Astrocyte of the hippocampus (primary cell): Measurements from ENCODE around the gene DPEP2.
A peak's percentile ranks its signal among the peaks of the same experiment; 100 is the strongest.
"Not testable (repeated sequence)": the region's sequence is repeated elsewhere in the genome, so short reads cannot be mapped to it uniquely, and the experiment has no call there.

Experiments used
- DNase-seq: peaks from one replicate; pipeline ENCODE4 v3.0.0; 2011; ENCODE audit warnings: low read depth, low spot score

The DPEP2 gene

DNA sequence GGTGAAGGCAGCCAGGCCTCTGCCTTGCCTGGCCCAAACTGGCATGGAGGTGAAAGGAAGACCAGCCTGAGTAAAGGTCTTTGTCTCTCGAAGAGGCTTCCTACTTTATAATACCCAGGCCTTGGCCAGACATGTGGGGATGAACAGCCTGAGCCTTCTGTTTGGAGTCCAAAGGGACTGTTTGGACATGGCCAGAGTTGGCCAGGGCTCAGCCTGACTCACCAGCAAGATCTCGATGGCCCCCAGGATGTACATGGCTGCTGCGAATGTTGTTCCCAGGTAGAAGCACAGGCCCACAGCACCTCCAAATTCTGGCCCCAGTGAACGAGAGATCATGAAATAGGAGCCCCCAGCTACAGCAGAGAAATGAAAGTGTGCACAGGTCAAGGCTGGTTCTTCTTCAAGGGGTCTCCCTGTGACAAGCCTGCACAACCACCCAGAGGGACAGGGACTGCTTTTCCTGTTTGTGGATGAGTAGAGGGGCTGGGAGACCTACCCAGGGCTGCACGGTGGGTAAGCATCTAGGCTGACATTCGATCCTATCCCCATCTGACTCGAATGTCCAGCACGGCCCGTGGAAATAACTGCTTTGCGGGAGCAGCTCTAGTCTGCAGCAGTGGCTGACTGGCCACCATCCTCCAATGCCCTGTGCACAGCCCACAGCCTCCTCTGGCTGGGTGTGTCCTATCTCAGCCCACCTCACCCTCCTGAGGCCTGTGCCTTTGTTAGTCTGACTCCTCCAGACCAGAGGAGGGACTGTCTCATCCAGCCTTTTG, 44.7 kb downstream of the DPEP2 start:
- DNase-seq: no peak

DNA sequence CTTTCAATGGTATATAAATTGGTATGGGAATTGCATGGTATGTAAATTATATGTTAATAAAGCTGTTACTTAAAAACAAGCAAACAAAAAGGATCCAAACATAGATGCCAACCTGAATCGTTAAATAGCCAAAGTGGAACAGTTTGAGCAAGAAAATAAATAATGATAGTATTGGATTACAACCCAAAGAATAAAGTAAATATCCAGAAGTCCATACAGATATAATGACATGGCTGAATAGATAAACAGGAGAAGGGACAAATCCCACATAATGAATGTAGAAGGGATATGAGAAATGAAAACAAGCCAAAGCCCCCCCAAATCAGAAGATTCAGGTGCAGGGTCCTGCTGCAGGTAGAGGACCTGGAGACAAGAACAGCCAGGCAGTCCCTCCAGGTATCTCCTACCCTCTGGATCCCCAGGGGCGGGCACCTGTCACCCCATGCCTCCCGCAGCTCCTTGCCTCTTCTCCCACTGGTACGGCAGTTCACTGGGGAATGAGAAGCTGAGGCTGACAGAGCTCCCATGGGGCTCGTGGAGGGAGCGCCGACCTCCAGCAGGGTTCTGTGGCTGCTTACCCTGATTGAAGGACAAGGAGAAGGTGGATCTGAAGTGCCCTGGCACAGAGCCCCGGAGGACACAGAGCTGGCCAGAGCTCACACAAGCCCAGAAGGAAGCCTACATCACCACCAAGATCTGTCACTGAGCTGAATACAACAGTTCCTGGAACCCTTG, 45.5 kb downstream of the DPEP2 start:
- no peak for DNase-seq

DNA sequence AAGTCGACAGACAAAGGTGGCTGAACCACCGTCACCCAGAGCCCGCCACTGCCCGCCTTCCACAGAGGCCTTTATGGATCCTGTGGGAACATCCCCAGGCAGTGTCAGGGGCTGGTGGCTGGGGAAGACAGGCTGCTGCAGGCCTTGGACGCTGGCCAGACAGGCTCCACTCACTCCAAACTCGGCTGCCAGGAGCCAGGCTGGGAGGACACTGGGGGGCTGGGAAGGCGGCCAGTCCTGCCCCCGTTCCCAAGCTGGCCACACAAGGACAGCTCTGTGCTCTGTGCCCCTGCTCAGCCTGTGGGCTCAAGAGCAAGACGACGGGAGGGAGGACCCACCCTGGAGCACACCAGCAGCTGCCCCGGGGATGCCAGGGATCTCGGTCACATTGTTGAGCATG, 47.8 kb downstream of the DPEP2 start:
- peak; percentile 39 for DNase-seq

DNA sequence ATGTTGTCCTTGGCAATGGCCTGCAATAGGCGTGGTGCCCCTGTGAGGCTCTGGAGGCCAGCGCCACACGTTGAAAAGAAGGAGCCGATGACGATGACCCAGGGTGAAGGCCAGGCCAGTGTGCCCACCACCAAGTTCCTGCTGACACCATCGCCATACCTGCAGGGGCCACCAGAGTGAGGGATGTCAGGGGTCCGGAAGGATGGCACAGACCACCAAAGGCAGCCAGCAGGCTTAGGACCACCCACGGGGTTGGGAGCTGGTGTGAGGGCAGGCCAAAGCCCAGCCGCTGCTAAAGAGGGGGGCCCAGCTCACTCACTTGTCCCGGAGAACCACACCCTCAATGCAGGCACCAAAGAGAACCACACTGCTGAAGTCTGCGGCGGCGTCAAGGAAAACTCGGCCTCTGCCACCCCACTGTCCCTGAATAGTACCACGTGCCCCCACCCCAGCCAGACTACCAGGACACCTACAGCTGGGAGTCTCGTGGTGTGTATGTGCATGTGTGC, 48.9 kb downstream of the DPEP2 start:
- DNase-seq: no peak

DNA sequence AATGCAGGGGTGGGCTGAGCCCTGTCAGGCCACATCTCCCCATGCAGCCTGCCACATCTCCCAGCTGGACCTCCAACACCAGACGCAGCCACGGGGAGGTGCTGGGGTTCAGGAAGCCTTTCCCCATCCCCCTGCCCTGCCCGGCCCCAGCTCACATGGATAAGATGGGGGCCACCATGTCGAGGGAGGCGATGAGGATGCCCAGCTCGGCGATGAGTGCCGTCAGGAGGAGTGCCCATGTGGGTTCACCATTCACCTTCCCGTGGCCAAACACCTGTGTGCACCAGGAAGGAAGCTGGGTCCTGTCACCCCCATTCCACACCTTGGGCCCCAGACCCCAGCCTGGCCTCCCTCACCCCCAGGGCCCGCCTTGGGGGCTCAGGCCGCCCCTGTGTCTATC, 49.6 kb downstream of the DPEP2 start:
- DNase-seq: no peak

DNA sequence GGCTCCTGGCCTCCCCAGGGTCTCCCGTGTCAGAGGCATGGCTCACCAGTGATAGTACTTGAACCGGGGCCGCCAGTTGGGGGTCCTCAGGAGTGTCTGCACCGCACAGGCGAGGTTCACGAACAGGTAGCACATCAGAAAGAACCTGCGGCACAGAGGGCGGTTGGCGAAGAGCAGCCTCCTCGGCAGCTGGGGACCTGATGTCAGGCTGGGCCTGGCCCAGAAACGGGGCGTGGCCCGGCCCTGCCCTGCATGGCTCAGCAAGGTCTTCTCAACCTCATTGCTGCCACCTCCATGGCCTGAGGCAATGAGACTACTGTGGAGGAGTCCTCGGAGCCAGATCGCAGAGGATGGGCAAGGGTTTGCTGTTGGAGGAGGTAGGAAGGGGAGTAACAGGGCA, 51.3 kb downstream of the DPEP2 start:
- no peak for DNase-seq

DNA sequence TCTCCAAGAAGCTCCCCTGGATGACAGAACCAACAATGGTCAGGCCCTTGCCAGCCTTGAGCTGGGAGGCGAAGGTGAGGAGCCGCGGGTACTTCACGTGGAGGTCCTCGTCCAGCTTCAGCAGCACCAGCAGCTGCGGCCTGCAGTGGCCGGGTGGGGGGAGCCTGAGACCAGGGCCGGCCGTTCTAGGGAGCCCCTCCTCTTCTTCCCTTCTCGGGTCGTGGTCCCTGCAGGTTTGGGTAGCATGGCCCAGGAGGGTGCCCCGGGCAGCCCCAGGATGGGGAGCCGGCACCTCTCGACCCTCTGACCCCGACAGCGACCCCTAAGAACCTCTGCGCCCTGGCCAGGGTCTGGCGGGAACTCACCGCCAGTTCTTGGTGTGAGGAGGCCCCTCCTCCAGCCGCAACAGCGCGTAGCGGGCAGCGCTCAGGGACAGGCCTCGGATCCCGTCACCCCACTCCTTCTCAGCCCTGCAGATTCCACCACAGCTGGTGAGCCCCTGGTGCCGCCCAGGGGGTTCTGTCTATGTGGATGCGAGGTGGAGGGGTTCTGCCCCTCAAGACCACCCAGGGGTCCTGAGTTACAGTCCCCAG, 52.2 kb downstream of the DPEP2 start:
- no peak for DNase-seq

DNA sequence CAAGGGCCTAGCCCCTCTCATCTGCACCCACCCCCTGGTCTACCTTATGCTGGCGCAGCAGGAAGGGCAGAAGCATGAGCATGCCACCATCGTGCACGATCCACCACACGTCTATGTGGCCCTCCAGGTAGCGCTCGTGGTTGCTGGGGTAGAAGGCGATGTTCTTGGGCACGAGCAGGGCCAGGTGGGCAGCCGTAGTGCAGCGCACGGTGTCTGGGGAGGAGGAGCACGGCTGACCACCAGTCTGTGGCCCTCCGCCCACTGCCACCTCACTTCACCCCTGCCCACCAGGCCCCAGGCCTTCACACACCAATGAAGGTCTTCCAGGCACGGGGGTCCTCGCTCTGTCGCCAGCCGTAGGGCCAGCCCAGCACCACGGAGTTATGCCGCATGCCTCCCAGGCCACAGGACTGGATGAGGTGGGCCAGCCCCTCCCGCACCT, 53.1 kb downstream of the DPEP2 start:
- DNase-seq: no peak

DNA sequence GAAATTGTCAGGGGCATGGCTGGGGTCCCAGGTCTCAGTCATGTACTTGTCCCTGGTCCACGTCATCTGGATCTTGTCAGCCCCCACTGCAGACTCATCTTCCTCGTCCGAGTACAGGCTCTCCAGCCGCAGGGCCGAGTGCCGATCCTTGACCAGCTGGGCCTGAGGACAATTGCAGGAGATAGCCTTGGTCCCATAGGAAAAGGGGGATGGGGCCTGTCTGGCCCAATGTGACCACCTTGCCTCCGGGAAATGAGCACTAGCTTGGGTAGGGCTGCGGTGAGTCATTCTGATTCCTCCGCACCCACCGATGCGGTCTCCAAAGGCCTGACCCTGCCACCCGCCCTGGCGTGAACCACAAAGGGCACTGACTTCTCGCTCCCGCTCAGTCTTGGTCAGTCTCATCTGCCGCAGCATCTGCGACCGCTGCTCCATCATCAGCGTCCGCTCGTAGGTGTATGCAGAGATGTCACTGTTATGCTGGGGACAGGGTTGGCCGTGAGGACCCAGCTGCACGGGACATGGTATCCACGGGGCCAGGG, 53.8 kb downstream of the DPEP2 start:
- DNase-seq: no peak

DNA sequence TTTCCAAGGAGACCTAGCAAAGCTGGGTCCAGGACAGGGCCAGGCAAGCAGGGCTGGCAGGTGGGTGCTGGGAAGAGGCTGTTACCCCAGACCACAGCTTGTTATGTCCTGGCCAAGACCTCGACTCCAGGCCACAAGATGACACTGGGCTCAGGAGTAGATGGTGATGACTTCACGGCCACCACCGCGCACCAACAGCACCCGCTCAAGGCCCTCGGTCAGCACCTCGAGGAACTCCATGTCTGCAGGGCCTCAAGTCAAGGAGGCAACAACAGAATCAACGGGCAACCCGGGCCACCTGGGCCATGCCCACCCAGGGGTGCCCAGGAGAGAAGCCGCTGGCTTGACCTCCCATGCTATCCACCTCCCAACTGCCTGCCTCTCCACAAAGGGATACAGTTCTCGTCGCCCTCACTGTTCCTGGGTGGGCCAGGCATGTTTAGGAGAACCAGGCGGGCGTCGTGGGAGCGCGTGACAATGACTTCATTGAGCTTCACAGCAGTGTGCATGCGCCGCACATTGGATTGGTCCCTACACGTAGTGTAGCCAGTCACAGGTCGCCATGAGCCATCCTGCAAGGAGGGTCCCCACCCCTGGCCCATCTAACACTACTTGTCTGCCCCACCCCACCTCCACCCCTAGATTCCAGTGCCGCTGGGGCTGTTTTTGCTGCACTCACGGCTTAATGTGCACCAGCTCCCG, 54.4 kb downstream of the DPEP2 start:
- no peak for DNase-seq

DNA sequence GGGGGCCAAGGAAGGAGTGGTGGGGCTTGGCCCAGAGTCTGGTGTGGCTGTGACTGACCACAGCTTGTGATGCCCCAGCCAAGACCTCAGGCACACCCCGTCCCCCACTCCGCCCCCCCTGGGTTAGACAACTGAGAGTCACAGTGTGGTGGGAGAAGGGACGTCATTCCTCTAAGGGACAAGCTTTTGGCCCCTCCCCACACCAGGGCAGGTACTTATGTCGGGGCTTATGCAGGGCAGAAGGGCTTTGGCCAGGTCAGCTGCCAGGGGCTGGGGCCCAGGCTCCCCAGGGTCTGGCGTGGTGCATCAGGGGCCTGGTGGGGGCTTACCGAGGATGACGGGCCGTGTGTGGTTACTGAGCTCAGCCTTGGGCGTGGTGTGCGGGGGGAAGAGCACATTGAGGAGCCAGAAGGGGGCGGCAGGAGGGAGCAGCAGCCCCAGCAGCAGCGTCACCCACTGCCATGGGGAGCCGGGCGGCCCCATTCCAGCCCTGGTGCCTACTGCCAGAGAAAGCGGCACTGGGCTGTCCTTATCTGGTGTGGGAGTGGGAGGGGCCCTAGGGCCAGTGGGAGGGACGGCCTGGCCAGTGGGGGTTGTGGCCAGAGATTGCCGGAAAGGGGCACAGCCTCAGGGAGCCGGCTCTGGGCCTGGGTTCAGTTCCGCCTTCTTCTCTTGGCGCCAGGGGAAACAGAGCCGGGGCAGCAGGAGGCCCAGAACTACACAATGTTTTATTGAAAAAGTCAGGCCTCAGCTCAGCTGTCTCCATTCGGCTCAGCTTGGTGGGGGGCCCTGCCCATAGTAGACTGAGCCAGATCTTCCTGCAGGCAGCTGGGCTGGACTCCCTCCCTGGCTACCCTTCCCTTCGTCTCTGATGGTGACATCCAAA, 55.4 kb downstream of the DPEP2 start, which contains the start of gene LCAT:
Gene LCAT, minus strand, starts transcription at position 502 of the 886 bp plus-strand sequence. Its CDS starts 19 bp downstream, at position 483.
- DNase-seq: peak; percentile 72

DNA sequence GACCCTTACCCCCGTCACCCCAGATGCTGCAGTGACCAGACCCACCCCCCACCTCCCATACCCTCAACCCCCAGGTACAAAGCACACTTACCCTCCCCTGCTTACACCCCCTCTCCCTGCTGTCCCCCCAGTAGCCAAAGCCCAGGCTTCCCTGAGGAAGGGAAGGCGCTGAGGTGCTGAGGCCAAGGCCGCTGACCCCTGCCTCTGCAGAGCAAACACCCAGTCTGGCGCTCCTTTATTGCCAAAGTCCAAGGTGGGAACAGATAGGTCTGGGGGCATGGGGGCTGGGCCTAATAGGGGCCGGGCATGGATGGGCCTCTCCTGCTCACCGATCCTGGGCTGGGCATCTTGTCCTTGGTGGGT, 56.0 kb downstream of the DPEP2 start:
- no peak for DNase-seq

DNA sequence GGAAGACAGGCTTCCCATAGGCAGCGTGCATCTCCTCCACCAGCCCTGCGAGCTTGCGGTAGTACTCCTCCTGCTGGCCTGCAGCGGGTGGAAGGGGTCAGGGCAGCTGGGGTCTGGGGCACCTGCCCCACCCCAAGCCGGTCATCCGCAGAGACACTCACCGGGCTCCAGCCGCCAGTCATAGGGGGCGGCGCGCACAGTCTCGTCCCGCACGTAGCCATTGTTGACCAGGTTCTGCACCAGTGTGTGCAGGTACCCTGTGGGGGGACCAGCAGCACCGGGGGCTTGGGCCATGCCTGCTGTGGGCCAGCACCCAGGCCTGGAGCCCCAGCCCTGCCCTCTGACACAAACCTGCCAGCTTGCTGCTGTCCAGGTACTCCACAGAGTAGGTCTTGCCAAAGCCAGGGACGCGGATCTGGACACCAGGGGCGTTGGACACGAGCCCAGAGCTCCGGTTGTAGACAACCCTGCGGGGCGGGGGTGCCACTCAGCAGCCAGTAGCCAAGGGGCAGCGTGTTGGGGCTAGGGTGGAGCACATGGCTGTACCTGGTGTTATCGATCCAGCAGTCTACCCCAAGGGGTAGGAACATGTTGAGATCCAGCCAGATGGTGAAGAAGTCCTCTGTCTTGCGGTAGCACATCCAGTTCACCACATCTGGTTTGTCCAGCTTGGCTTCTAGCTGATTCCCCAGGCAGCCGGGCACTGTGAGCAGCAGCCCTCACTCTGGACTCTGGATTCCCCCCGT, 56.6 kb downstream of the DPEP2 start:
- no peak for DNase-seq

DNA sequence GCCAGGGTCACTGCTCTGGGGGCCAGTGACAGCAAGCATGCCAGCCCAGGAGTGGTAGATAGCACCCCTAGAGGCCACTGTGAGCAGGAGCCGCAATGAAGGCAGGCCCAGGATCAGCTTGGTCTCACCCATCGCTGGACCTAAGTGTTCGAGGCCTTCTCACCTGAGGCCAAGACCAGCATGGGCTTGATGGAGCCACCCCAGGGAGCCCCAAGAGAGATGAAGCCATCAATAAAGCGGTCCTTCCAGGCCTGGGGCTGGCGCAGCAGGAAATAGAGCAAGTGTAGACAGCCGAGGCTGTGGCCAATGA, 57.1 kb downstream of the DPEP2 start:
- peak; percentile 50 for DNase-seq

DNA sequence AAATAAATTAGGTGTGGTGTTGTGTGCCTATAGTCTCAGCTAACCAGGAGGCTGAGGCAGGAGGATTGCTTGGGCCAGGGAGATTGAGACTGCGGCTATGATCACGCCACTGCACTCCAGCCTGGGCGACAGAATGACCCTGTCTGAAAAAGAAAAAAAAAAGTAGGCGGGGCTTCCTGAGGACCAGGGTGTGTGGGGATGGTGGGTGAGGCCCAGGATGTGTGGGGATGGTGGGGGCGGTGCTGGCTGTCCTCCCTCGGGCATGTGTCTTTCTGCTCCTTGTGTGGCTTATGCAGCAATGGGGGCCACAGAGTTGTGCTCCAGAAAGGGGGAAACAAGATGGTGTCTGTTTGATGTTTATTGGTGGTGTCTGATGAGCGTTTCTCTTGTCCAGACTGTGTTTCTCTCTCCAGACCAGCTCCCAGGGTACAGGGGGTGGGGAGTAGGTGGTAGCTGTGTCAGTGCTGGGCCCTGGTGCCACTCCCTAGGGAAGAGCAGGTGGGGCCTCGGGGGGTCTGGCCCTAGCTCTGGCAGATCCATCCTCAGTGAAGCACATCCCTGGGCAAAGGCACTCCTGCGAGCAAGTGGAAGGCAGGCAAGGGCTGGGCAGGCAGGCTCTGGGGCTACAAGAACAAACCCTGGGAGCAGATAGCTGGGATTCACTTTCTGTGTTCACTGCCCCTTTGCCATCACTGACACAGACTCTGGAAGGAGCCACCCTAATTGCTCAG, 57.6 kb downstream of the DPEP2 start:
- DNase-seq: no peak

DNA sequence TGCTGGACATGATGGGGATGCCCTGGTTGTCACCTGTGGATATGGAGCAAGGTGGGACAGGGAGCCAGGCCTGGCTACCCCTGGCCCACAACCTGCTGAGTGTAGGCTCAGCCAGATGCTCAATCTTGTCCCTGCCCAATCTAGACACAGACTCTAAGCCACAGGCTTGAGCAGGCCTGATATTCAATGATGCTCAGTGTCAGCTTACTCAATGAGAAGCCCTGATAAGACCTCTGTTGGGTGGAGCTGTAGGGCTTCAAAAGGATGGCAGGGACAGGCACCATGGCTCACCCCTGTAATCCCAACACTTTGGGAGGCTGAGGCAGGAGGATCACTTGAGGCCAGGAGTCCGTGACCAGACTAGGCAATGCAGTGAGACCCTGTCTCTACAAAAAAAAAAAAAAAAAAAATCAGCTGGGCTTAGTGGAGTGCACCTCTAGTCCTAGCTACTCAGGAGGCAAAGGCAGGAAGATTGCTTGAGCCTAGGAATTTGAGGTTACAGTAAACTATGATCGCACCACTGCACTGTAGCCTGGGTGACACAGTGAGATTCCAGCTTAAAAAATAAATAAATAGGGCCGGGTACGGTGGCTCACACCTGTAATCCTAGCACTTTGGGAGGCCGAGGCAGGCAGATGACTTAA, 58.7 kb downstream of the DPEP2 start:
- no peak for DNase-seq

DNA sequence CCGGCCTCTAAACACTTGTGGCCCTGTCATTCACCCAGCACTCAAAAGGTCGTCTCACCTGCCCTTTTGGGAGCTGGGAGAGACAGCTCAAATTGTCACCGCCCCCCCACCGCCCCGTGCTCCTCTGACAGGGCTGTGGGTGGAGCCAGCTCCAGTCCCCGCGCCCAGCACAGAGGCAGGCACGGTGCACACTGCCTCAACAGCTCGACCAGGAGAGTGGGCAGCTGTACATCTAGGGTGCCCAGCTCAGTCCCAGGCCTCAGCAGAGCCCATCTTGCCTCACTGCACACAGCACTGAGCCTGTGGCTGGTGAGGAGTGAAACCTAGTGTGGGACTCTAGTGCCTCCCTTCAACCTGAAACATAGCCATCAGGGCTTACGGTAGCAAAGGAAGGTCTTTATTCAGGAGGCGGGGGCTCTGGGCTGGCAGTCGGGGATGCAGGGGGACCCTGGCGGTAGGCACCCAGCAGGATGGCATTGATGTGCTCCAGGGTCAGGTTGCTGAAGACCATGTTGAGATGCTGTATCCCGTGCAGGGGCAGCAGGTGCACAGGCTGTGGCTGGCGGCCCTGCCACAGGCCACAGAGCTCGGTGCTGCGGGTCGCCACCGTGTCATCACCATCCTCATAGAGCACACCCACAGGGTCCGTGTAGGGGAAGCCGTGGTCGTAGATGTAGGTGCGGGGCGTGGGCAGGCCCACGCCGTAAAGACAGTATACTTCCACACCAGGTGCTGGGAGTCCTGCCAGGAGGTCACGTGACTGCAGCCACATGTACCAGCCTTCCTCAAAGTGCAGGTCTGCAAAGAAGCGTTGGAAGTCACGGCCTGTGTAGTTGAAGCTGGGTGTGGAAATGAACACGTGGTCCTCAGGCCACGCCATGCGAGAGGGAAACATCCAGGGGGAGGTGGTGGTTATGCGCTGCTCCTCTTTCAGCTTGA, 59.5 kb downstream of the DPEP2 start:
- DNase-seq: no peak

DNA sequence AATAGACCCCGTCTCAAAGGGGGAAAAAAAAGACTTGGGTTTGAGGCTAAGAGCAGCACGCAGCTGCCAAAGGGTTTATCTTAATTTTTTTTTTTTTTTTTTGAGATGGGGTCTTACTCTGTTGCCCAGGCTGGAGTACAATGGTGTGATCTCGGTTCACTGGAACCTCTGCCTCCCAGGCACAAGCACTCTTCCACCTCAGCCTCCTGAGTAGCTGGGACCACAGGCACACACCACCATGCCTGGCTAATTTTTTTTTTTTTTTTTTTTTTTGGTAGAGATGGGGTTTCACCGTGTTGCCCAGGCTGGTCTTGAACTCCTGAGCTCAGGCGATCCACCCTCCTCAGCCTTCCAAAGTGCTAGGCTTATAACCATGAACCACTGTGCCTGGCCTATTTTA, 61.6 kb downstream of the DPEP2 start:
- DNase-seq: not testable (repeated sequence)
